K562 (cell line): Measurements from ENCODE around the gene ADNP. TPM values are rescaled to one million over a fixed set of nuclear protein-coding genes. Genes with fewer than 3 reads are reported as not detected.

Experiments
- ATAC-seq: fragments of 200-7000 bp; cut with Tn5 transposase; 3 replicates; pipeline ENCODE4 v1.9.1; 2020; ENCODE audit warnings: moderate library complexity
- BruUV-seq: library from RNA; stranded (reverse); fragments of 400-500 nt; replicated peaks from 2 replicates; lab custom pipeline; 2021; lab: Mats Ljungman, UMichigan
- CTCF ChIA-PET: fragments of 300-600 bp; formaldehyde crosslinking; extraction: SDS; loops from one replicate; lab custom pipeline; 2021; ENCODE audit warnings: low intra/inter-chr PET ratio; lab: Yijun Ruan, JAX
- POLR2A ChIA-PET: fragments of 300-600, 350-650 bp; sonication (Branson Sonifier 250); formaldehyde crosslinking; extraction: SDS; loops from one replicate; lab custom pipeline; 2021; ENCODE audit warnings: antibody characterized with exemption, inconsistent platforms; lab: Yijun Ruan, JAX
- DNase-seq, 4 experiments: peaks; one replicate each; pipeline versions ENCODE4 v3.0.0 to v3.0.0-alpha.2; 2011 to 2018; ENCODE audit warnings: low spot score in 3 of 4, mixed read lengths in 3 of 4; ENCODE audit errors: extremely low read depth in 1 of 4
- FAIRE-seq: peaks from 2 replicates; lab custom pipeline; 2011; peaks lifted over from hg19 to GRCh38; lab: Jason Lieb, UNC
- H2AFZ ChIP-seq: 2 replicates; pipeline ENCODE4 v1.6.0; 2011; ENCODE audit warnings: low read depth, low read length, control low read depth, inconsistent platforms
- H3K27ac ChIP-seq: fragments of 200-600 bp; 3 replicates; pipeline ENCODE4 v1.8.0; 2011; ENCODE audit warnings: low read depth, mild to moderate bottlenecking, control low read depth, inconsistent platforms, low read length, moderate library complexity, mixed read lengths; ENCODE audit errors: extremely low read depth
- H3K27me3 ChIP-seq, 2 experiments: fragments of 300-600 bp in 1 of 2; 2 replicates in 1 of 2; 3 replicates in 1 of 2; pipeline versions ENCODE4 v1.6.0 to v1.8.0; 2011; ENCODE audit warnings: inconsistent platforms in 2 of 2, low read length in 2 of 2, mild to moderate bottlenecking in 1 of 2, mixed read lengths in 1 of 2, moderate library complexity in 1 of 2; ENCODE audit not compliant: control insufficient read depth in 2 of 2, insufficient read depth in 2 of 2
- H3K36me3 ChIP-seq: fragments of 300-600 bp; 3 replicates; pipeline ENCODE4 v1.8.0; 2011; ENCODE audit warnings: mild to moderate bottlenecking, low read length, inconsistent platforms; ENCODE audit not compliant: control insufficient read depth, insufficient read depth
- H3K4me1 ChIP-seq, 2 experiments: fragments of 200-600 bp in 1 of 2; replicated peaks in 1 of 2; 2 replicates in 1 of 2; 3 replicates in 1 of 2; pipeline versions ENCODE4 v1.5.1 to v1.8.0; 2011; ENCODE audit warnings: inconsistent platforms in 2 of 2, low read length in 2 of 2, mild to moderate bottlenecking in 1 of 2, mixed read lengths in 1 of 2, moderate library complexity in 1 of 2; ENCODE audit not compliant: control insufficient read depth in 2 of 2, insufficient read depth in 2 of 2
- H3K4me2 ChIP-seq: 2 replicates; pipeline ENCODE4 v1.6.1; 2011; ENCODE audit warnings: low read length, control low read depth, inconsistent platforms, mixed read lengths; ENCODE audit not compliant: insufficient read depth
- H3K4me3 ChIP-seq: fragments of 200-600 bp; sonication (generic), shearing (Covaris generic); 2 replicates; pipeline ENCODE4 v1.5.1; 2016; ENCODE audit warnings: control low read depth, inconsistent platforms
- H3K79me2 ChIP-seq: fragments of 200-600 bp; 3 replicates; pipeline ENCODE4 v1.8.0; 2011; ENCODE audit warnings: low read length, inconsistent platforms; ENCODE audit not compliant: control insufficient read depth, insufficient read depth
- H3K9ac ChIP-seq, 2 experiments: 2 replicates each; pipeline versions ENCODE4 v1.6.0 to v1.6.1; 2011; ENCODE audit warnings: low read depth in 2 of 2, low read length in 2 of 2, control low read depth in 1 of 2, inconsistent platforms in 1 of 2, mild to moderate bottlenecking in 1 of 2, mixed read lengths in 1 of 2; ENCODE audit not compliant: insufficient read depth in 1 of 2
- H3K9me1 ChIP-seq: one replicate; pipeline ENCODE4 v1.6.0; 2011; ENCODE audit warnings: inconsistent platforms, mild to moderate bottlenecking, low read length, moderate library complexity; ENCODE audit not compliant: control insufficient read depth, insufficient read depth
- H3K9me3 ChIP-seq: replicated peaks from 2 replicates; pipeline ENCODE4 v1.5.1; 2011; ENCODE audit warnings: low read depth, low read length, inconsistent platforms; ENCODE audit not compliant: control insufficient read depth, insufficient read depth
- H4K20me1 ChIP-seq: replicated peaks from 2 replicates; pipeline ENCODE4 v1.6.1; 2011; ENCODE audit warnings: low read length, inconsistent platforms, mixed read lengths; ENCODE audit not compliant: control insufficient read depth, insufficient read depth
- ETV1 ChIP-seq: fragments of 450-650 bp; conservative IDR thresholded peaks from 2 replicates; pipeline ENCODE4 v1.6.1; 2016; ENCODE audit warnings: missing genetic modification characterization, control low read depth, low read depth, missing compliant biosample characterization
- HDAC2 ChIP-seq: fragments of 450-650 bp; IDR thresholded peaks from 2 replicates; pipeline ENCODE4 v1.6.1; 2016; ENCODE audit warnings: mild to moderate bottlenecking
- JUN ChIP-seq, 2 experiments: sonication (generic) in 1 of 2; formaldehyde crosslinking in 1 of 2; IDR thresholded peaks; 2 replicates each; pipeline versions ENCODE4 v1.6.1 to v1.8.0; 2012 to 2022; ENCODE audit warnings: borderline replicate concordance in 2 of 2, mild to moderate bottlenecking in 2 of 2, improper control_type of control experiment in 1 of 2, low read depth in 1 of 2, low read length in 1 of 2, missing genetic modification reagents in 1 of 2
- NR2C2 ChIP-seq, 2 experiments: fragments of 200-800 bp in 1 of 2; sonication (Bioruptor generic) in 1 of 2; sonication (generic) in 1 of 2; formaldehyde crosslinking in 1 of 2; IDR thresholded peaks; 2 replicates each; pipeline versions ENCODE4 v1.6.1 to v1.8.0; 2016 to 2022; ENCODE audit warnings: mild to moderate bottlenecking in 1 of 2, missing compliant biosample characterization in 1 of 2, missing genetic modification characterization in 1 of 2, missing genetic modification reagents in 1 of 2
- PHTF2 ChIP-seq: fragments of 250-450 bp; sonication (Bioruptor Pico); IDR thresholded peaks from 2 replicates; pipeline ENCODE4 v1.5.0; 2021; ENCODE audit warnings: mild to moderate bottlenecking
- SLC30A9 ChIP-seq: fragments of 250-450 bp; sonication (Bioruptor Pico); IDR thresholded peaks from 2 replicates; pipeline ENCODE4 v1.8.0; 2022; ENCODE audit warnings: mild to moderate bottlenecking, moderate library complexity
- ZC3H8 ChIP-seq: fragments of 450-650 bp; IDR thresholded peaks from 2 replicates; pipeline ENCODE4 v1.6.1; 2017
- ZNF143 ChIP-seq: sonication (generic); formaldehyde crosslinking; IDR thresholded peaks from 2 replicates; pipeline ENCODE4 v1.9.0; 2022; ENCODE audit warnings: mild to moderate bottlenecking, missing genetic modification reagents
- ZNF551 ChIP-seq: fragments of 250-450 bp; sonication (Bioruptor Pico); IDR thresholded peaks from 2 replicates; pipeline ENCODE4 v1.5.0; 2021; ENCODE audit warnings: mild to moderate bottlenecking, moderate library complexity
- WGBS: fragments of 100-300 bp; shearing (Covaris generic); methylation state at CpG from one replicate; pipeline ENCODE4 v1.1.6; 2016; ENCODE audit warnings: low coverage, mixed read lengths; ENCODE audit not compliant: insufficient coverage; ENCODE audit errors: missing lambda C conversion rate; 5-methylcytosine and 5-hydroxymethylcytosine counted together
- in situ Hi-C: fragments of 300-500 bp; cut with MboI; formaldehyde crosslinking; loops from 4 replicates; pipeline ENCODE4 v1.15.0; 2018; ENCODE audit warnings: inconsistent platforms, mixed read lengths
- intact Hi-C: fragments of 100-400 bp; cut with micrococcal nuclease; formaldehyde crosslinking; loops from 2 replicates; pipeline ENCODE4 v1.14.2; 2022
- polyA plus RNA-seq, 8 experiments: library from polyadenylated mRNA; depleted of rRNA in 4 of 8; stranded (reverse) in 5 of 8; unstranded in 3 of 8; fragments of >200 nt; fragmentation: Nextera tagmentation in 2 of 8; fragmentation: Illumina TruSeq in 1 of 8; extraction: Ambion mirVana in 2 of 8; extraction: Trizol in 1 of 8; gene quantifications; 2 replicates each; pipeline versions ENCODE4 v1.2.1 to v1.2.3, GENCODE V29; 2011 to 2014; ENCODE audit warnings: inconsistent platforms in 1 of 8, missing spikeins in 1 of 8
- total RNA-seq, 7 experiments: library from RNA; depleted of rRNA in 6 of 7; stranded (reverse); fragments of >200 nt in 6 of 7; fragmentation: Illumina TruSeq in 2 of 7; extraction: Trizol in 2 of 7; gene quantifications; 2 replicates each; pipeline versions ENCODE4 v1.2.1 to v1.2.3, GENCODE V29; 2011 to 2021; ENCODE audit warnings: low replicate concordance in 1 of 7
- TF ChIP-seq, protein P1 (sequence below): fragments of 450-650 bp; IDR thresholded peaks from 2 replicates; pipeline ENCODE4 v1.6.1; 2017; ENCODE audit warnings: antibody characterized with exemption
- TF ChIP-seq, protein P2 (sequence below): fragments of 450-650 bp; IDR thresholded peaks from 2 replicates; pipeline ENCODE4 v1.6.1; 2016; ENCODE audit warnings: missing biosample characterization, missing genetic modification characterization
- TF ChIP-seq, protein P3 (sequence below): fragments of 250-450 bp; sonication (Bioruptor Pico); IDR thresholded peaks from 2 replicates; pipeline ENCODE4 v1.9.0; 2021; ENCODE audit warnings: mild to moderate bottlenecking
- TF ChIP-seq, protein P4 (sequence below): IDR thresholded peaks from 2 replicates; pipeline ENCODE4 v1.6.1; 2012; ENCODE audit warnings: low read depth, low read length, improper control_type of control experiment, borderline replicate concordance
- TF ChIP-seq, protein P5 (sequence below): fragments of 250-450 bp; sonication (Bioruptor Pico); IDR thresholded peaks from 2 replicates; pipeline ENCODE4 v1.5.0; 2020; ENCODE audit warnings: mild to moderate bottlenecking

ADNP gene
- total and polyA plus RNA-seq, 9 of the 15 experiments (the other 6 are each of a cell fraction or from before 2014, with no cell fraction given) = 17.8 to 59.9 (median 25.3) TPM

DNA sequence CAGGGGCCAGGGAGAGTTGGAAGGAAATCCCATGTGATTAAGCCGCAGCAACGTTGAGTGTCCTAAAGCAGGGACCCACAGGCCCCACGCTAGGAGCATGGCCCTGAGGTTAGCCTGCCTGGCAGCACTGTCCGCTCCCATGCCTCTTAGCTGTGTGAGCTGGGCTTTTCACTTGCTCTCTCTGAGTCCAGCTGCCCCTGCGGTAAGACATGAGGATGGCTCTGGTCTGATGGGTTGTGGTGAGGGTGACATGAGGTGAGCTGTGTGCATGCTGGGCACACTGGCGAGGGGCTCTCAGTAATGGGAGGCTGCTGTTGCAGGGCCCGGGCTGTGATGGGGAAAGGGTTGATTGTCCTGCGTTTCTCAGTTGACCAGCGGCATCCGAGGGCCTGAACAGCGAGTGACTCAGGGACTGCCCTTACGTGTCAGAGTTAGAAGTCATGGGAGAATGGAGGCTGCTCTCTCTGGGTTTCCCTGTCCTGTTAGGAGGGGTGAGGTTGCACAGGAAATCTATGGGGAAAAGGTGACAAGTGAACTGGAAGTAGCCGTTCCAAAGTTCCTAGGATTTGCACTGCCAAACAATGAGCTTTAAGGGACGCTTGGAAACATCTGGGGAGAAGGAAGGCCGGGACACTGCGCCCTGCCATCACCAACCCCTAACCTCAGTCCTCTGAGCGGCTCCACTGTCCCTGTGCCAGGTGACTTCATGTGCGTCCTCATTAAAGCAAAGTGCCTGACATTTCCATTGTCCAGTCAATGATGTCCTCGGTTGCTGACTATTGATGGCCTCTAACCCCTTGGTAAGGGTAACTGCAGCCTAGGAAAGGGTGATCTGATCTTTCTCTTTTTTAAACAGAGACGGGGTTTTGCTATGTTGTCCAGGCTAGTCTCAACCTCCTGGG is 51.3 kb downstream of the ADNP start:
- DNase-seq (no peak), ATAC-seq (no peak), FAIRE-seq (no peak)
- WGBS = 62% methylated on average over 20 of the region's 20 CpGs
- H3K4me2 ChIP-seq = no peak overlapping the region
- no peaks in the 10 kb centered on the region for H4K20me1 ChIP-seq
- H2AFZ ChIP-seq = no peak overlapping the region
- POLR2A ChIA-PET = interaction anchor here (1.8 kb wide), 1 partner anchor 10 kb away, joined by 4 read pairs; no protein-coding TSS in a partner anchor
- peak overlapping the region in 1 of 2 experiments; percentile 36; a peak in 1 of 4 replicates for H3K9ac ChIP-seq
- no peaks in the 10 kb centered on the region for H3K36me3 ChIP-seq
- H3K4me1 ChIP-seq = peaks cover 6 to 7% of the 10 kb centered on the region in 2 experiments; a peak in 4 of 5 replicates
- H3K9me3 ChIP-seq = no peaks in the 10 kb centered on the region
- in situ Hi-C loops (no loop called here), intact Hi-C loops (no loop called here)
- H3K4me3 ChIP-seq = no peak overlapping the region
- no peaks in the 10 kb centered on the region for H3K9me1 ChIP-seq
- no peaks in the 10 kb centered on the region for H3K79me2 ChIP-seq
- CTCF ChIA-PET = no interaction called here
- no TSS peak for BruUV-seq
- H3K27ac ChIP-seq = no peak overlapping the region
- H3K27me3 ChIP-seq = no peaks in the 10 kb centered on the region; a peak in 1 of 5 replicates
- TF ChIP-seq, protein P1, sequence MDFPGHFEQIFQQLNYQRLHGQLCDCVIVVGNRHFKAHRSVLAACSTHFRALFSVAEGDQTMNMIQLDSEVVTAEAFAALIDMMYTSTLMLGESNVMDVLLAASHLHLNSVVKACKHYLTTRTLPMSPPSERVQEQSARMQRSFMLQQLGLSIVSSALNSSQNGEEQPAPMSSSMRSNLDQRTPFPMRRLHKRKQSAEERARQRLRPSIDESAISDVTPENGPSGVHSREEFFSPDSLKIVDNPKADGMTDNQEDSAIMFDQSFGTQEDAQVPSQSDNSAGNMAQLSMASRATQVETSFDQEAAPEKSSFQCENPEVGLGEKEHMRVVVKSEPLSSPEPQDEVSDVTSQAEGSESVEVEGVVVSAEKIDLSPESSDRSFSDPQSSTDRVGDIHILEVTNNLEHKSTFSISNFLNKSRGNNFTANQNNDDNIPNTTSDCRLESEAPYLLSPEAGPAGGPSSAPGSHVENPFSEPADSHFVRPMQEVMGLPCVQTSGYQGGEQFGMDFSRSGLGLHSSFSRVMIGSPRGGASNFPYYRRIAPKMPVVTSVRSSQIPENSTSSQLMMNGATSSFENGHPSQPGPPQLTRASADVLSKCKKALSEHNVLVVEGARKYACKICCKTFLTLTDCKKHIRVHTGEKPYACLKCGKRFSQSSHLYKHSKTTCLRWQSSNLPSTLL = no peak
- TF ChIP-seq PHTF2 (CRISPR knock-in tag) (no peak), ZNF551 (CRISPR knock-in tag) (no peak), ZNF143 (CRISPR knock-in tag) (no peak), HDAC2 (no peak), SLC30A9 (no peak), ZC3H8 (no peak), JUN (IDR thresholded peaks at IDR 0.05; ENCODE audit: borderline replicate concordance, low read depth, low read length) (no peak), JUN (CRISPR knock-in tag; IDR thresholded peaks at IDR 0.05; ENCODE audit: borderline replicate concordance) (no peak), NR2C2 (CRISPR knock-in tag; IDR thresholded peaks at IDR 0.05) (no peak), NR2C2 (tag; IDR thresholded peaks at IDR 0.05) (no peak), ETV1 (no peak)
- TF ChIP-seq, protein P2, sequence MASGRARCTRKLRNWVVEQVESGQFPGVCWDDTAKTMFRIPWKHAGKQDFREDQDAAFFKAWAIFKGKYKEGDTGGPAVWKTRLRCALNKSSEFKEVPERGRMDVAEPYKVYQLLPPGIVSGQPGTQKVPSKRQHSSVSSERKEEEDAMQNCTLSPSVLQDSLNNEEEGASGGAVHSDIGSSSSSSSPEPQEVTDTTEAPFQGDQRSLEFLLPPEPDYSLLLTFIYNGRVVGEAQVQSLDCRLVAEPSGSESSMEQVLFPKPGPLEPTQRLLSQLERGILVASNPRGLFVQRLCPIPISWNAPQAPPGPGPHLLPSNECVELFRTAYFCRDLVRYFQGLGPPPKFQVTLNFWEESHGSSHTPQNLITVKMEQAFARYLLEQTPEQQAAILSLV = no peak
- TF ChIP-seq, protein P3, sequence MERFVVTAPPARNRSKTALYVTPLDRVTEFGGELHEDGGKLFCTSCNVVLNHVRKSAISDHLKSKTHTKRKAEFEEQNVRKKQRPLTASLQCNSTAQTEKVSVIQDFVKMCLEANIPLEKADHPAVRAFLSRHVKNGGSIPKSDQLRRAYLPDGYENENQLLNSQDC (CRISPR knock-in tag) = no peak
- TF ChIP-seq, protein P4, sequence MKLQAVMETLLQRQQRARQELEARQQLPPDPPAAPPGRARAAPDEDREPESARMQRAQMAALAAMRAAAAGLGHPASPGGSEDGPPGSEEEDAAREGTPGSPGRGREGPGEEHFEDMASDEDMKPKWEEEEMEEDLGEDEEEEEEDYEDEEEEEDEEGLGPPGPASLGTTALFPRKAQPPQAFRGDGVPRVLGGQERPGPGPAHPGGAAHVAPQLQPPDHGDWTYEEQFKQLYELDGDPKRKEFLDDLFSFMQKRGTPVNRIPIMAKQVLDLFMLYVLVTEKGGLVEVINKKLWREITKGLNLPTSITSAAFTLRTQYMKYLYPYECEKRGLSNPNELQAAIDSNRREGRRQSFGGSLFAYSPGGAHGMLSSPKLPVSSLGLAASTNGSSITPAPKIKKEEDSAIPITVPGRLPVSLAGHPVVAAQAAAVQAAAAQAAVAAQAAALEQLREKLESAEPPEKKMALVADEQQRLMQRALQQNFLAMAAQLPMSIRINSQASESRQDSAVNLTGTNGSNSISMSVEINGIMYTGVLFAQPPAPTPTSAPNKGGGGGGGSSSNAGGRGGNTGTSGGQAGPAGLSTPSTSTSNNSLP = no peak
- TF ChIP-seq, protein P5, sequence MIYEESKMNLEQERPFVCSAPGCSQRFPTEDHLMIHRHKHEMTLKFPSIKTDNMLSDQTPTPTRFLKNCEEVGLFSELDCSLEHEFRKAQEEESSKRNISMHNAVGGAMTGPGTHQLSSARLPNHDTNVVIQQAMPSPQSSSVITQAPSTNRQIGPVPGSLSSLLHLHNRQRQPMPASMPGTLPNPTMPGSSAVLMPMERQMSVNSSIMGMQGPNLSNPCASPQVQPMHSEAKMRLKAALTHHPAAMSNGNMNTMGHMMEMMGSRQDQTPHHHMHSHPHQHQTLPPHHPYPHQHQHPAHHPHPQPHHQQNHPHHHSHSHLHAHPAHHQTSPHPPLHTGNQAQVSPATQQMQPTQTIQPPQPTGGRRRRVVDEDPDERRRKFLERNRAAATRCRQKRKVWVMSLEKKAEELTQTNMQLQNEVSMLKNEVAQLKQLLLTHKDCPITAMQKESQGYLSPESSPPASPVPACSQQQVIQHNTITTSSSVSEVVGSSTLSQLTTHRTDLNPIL (CRISPR knock-in tag) = no peak
